ENCODE data around the gene ACBD4.

ACBD4 gene

DNA sequence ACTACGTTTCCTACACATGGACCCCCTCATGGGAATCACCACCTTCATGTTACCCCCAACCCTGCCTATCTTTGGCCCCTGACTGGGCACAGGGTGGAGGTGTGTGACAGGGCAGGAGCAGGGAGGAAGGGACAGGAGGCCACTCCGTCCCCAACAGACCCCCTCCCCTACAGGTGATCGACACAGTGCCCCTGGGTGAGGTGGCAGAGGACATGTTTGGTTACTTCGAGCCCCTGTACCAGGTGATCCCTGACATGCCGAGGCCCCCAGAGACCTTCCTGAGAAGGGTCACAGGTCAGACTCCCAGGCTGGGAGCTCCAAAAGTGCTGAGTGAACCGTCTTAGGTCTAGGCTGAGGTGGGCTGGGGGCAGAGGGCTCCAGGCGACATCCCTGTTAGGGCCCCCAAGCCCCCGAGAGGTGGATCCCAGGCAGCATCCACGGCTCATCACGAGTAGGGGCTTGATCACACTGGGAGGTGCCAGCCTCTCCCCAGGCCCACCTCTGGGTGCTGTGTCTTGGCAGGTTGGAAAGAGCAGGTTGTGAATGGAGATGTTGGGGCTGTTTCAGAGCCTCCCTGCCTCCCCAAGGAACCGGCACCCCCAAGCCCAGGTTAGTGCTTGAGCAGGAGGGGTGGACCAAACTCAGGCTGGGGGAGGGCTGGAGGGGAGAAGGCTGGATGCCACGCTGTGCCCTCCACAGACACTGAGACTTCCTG, 1.5 kb downstream of the ACBD4 start:
- no peak for DNase-seq (ENCODE audit: low spot score)

DNA sequence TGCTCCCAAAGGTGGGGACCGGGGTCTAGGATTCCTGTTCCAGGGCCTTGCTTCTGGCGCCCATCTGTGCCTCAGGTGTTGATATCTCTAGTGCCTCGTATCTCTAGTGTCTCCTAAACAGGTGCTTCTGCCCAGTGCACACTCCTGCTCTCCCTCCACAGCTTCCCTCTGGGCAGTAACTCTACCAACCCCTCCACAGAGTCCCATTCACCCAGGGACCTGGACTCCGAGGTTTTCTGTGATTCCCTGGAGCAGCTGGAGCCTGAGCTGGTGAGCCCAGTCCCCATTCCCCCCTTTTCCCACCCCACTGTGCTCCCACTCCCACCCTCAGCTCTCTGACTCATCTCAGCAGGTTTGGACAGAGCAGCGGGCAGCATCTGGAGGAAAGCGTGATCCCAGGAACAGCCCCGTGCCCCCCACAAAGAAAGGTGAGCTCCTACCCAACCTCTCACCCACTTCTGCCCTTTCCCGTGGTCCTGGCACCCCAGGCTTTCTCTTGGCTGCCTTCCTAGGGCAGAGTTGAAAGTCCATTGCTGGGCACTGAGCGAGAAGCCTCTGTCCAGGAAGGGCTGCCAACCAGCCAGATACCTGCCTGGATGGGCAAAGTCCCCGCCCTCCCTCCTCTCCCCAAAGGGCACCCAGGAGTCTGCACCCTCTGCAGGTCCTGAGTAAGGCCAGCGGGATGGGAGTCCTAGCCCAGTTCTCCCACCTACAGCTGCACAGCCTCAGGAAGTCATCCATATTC, 2.2 kb downstream of the ACBD4 start:
- no peak for DNase-seq (ENCODE audit: low spot score)

DNA sequence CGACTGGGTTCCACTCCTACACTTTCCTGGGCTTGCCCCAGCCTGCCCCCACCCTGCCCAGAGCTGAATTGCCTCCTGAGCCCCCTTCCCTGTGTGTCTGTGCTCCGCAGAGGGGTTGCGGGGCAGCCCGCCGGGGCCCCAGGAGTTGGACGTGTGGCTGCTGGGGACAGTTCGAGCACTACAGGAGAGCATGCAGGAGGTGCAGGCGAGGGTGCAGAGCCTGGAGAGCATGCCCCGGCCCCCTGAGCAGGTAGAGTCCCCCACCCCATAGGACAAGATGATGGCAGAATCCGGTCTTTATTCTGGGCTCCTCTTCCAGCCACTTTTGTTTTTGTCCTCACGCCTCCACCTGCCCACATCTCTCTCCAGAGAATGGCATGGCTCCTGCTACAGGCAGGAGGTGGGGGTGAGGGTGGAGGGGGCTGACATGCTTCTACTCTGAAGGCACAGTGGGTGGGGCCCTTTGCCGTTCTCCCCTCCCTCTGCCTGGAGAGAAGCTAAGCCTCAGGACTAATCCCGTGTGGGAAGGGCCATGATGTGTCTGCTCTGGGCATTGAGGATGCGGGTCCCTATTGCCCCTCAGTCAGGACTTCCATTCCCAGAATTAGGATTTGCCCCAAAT, 3.5 kb downstream of the ACBD4 start:
- no peak for DNase-seq (ENCODE audit: low spot score)

DNA sequence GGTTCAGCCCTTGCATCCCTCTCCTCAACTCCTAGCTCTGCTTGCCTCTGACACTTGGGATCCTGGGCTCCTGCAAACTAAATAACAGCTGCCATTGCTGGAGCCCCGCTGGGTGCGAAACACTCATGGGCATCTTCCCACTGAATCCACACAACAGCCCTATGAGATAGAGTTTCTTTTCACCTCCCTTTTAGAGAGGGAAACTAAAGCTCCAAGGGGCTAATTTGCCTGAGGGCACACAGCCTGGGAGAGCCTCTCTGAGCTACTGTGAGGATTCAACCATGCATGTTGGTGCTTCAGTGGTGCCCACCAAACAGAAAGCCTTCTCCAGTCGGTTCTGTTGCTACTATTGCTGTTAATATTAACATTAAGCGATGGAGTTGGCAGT, 4.0 kb downstream of the ACBD4 start:
- no peak for DNase-seq (ENCODE audit: low spot score)

DNA sequence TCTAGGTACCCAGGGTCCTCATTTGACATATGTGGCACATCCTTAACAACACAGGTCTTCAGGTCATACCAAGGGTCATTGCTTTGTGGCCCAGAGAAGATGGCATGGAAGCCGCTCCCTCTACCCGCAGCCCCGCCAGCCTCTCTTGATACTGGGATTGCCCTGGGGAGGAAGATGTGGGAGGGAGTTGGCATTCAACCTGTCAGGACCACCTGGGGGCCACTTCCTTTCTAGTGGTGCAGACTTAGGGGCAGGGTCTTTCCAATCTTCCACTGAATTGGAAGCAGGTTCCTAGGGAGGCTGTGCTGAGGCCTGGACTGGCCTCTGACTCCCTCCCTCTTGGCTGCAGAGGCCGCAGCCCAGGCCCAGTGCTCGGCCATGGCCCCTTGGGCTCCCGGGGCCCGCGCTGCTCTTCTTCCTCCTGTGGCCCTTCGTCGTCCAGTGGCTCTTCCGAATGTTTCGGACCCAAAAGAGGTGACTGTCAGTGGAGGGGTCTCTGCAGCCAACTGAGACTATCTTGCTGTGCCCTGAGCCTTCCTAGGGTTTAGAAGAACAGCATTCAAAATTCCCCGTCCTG, 7.7 kb downstream of the ACBD4 start:
- DNase-seq (ENCODE audit: low spot score), result no peak

DNA sequence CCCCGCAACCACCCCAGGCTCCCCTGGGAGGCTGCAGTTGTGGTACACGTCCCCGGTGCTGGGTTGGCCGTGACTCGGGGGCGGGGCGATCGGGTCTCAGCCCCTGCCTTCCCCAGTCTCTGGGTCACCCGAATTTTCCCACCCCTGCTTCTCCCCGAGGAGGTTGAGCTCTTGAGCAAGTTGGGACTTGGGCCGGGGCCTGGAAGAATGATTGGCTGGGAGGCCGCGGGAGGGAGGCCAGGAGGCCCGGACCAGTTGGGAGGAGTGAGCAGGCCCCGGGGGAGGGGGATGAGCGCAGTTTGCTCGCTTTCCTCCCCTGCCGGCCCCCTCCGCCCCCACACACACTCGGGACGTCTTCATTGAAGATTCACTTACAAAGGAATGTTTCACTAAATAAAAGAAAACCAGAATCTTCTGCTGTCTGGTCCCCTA, 8.3 kb downstream of the ACBD4 start:
- DNase-seq (ENCODE audit: low spot score), result peak; percentile 84

DNA sequence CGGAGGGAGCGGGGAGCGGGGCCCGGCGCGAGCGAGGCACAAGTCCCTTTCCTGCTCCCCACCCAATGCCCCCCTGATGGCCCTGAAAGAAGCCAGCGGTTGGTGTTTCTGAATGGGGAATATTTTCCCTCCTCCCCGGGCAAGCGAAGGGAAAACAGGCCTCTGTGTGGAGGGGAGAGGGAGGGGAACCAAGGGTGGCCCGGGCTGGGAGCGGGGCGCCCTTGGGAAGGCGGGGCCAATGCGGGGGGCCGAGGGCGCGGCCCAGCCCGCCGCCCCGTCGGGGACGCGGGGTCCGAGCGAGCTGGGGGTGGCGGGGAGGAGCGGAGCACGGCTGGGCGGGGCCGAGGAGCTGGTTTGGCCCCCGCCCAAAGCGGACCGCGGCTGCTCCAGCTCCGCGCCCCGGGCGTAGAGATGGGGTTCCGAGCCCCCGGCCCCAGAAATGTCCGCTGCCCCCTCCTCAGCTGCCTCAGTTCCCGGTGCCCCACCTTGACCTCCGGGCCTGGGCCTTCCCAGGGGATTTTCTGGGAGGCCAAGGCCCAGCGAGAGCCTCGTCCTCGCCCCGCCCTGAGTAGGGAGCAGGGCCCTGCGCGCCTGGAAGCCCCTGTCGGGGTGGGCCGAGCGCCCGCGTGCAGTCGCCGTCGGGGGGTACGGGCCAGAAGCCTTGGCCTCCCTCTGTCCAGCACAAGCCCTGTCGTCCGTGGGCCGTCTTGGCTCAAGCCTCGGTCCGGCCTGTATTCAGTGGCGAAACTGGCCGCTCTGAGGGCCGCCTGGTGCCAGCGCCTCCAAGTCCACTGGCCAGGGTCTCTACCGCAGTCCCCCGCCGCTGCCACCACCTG, 8.9 kb downstream of the ACBD4 start:
- DNase-seq (ENCODE audit: low spot score), result peak; percentile 64

DNA sequence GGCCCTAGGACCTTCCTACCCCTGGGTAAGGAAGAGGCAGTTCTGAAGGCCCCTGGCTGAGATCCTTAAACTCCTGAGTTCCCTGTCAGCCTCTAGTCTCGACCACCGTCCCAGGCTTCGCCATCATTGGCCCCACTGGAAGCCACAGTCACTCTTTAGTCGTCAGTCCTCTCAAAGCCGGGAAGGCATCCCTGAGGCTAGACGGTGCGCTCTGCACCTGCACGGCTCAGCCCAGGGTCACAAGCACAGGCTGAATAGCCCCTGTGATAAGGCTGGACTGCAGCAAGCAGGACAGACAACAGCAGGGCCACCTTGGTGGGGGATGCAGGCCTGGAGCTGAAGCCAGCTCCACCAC, 9.5 kb downstream of the ACBD4 start:
- DNase-seq (ENCODE audit: low spot score), result no peak

DNA sequence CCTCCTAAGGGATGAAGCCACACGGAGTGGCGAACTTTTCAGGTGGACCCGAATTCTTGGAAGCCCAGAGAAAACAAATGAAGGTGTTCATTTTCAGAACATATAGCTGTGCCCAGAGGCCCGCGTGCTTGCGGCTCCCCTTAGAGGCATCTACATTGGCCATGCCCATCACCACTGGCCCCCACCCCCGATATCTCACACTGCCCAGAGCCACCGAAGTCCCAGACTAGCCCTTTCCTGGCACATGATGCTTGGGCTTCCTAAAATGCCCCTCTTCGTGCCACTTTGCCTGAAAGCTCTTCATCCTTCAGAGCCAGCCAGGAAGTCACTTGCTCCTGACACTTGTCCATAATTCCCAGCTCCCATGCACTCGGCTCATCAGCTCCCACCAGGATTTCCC, 10.7 kb downstream of the ACBD4 start:
- DNase-seq (ENCODE audit: low spot score), result no peak

DNA sequence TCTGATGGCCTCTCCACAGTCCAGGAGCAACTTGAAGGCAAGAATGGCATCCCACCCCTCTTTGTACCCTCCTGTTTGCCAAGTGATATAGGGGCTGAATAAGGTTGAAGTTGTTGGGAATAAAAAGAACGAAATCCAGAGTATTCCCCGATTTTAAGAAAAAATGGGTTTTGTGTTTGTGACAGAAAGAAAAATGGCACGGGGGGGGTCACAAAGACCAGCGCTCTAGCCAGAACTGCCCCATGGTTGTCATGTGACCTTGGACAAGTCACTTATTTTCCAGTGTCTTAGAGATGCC, 11.1 kb downstream of the ACBD4 start:
- DNase-seq (ENCODE audit: low spot score), result no peak

DNA sequence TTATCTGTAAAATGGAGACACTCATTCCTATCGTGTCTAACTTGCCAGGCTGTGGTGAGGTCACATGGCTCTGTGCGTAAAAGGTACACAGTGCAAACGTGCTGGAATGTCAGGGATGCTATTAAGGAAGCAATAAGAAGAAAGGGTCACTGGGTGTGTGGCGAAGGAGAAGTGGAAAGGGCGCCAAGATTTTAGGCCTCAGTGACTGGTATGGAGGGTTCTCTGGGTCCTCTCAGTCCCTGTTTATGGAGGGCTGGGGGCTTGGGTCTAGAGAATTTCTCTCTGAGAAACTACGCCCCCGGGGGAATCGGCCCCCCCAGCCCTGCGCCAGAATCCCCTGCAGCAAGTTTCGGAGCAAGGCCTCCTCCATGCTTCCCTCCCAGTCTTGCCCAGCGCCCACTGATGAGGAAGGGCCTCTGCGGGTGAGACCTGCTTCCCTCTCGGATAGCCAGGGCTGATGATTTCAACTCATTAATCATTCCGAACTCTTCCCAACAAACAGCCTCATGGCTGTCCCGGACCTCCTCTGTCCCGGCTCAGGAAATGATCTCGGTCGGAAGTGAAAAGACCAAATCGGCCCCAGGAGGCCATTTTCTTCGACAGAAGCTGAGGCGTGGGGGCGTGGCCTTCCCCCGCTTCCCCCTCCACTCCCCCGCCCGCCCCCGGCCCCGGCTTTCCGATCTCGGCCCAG, 11.5 kb downstream of the ACBD4 start:
- DNase-seq (ENCODE audit: low spot score), result peak; percentile 55

DNA sequence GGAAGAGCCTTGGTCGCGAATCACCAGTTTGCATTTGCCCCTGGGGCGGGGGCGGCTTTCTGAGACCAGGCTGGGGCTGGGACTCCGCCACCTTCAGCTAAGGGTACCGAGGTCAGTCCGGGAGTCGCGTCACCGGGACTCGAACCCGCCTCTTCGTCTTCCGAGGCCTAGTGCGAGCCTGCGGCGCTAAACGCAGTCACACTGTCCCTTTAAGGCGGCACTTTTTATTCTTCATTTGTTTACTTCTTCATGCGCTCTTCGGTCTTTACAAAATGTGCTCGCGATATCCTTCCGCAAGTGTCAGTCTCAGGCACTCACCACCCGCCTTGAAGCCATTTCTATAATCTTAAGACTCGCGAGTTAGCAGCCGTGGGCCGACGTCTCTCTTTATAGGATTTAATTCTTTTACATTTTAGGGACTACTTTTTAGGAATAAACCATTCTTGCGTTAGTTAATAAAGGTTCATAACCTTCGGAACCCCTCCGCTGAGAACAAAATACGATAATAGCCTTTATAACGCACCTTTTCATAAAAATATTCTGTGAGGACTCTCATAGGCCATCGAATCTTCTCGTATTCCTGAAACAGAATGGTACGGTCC, 12.2 kb downstream of the ACBD4 start:
- DNase-seq (ENCODE audit: low spot score), result peak; percentile 59

DNA sequence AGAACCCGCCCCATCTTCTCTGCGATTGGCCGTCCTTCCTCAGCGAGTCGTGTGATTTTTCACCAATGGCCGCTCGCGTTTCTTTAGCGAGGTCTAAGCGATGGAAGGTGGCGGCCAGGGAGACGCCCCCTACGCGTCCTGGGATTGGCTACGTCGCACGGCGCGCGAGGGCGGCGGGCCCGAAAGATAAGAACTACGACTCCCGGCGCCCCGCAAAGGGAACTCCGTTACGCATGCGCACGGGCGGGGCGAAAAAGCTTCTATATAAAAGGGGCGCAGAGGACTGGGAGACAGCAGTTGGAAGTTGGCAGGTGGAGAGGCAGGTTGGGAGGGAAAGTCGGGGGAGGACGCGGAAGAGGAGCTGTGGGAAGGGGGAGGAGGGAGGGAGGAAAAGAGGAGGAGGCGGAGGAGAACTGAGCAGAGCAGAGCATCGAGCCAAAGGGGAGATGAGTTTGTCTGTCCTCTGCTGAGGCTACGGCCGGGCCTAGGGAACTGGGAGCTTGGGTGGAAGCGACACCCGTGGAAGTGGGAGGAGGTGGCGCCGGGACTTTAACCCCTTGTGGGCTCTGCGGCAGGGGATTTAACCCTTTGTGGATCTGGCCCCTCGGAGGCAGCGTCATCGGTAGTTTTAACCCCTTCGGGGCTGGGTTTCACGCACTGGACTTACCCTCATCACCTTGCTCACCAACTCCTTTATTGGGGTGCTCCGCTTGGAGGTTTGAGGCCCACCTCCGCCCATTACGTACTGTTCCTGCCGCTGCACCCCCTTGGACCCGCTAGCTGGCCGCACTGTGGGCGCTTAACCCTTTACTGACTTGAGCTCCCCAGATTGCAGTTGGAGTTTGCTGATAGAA, 12.9 kb downstream of the ACBD4 start, which contains the start of gene HEXIM1:
Gene HEXIM1 (plus strand): TSS at position 293 of the 854 bp plus-strand sequence. CDS start 716 bp downstream, outside the sequence.
- DNase-seq (ENCODE audit: low spot score), result peak; percentile 96

DNA sequence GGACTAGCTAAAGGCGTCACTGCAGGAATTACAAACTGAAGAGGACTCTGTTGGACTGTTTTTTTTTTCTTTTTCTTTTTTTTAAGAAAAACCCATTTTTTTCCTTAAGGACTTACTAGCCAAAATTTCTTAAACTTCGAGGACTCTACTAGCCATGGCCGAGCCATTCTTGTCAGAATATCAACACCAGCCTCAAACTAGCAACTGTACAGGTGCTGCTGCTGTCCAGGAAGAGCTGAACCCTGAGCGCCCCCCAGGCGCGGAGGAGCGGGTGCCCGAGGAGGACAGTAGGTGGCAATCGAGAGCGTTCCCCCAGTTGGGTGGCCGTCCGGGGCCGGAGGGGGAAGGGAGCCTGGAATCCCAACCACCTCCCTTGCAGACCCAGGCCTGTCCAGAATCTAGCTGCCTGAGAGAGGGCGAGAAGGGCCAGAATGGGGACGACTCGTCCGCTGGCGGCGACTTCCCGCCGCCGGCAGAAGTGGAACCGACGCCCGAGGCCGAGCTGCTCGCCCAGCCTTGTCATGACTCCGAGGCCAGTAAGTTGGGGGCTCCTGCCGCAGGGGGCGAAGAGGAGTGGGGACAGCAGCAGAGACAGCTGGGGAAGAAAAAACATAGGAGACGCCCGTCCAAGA, 13.7 kb downstream of the ACBD4 start:
- peak; percentile 81 for DNase-seq (ENCODE audit: low spot score)

DNA sequence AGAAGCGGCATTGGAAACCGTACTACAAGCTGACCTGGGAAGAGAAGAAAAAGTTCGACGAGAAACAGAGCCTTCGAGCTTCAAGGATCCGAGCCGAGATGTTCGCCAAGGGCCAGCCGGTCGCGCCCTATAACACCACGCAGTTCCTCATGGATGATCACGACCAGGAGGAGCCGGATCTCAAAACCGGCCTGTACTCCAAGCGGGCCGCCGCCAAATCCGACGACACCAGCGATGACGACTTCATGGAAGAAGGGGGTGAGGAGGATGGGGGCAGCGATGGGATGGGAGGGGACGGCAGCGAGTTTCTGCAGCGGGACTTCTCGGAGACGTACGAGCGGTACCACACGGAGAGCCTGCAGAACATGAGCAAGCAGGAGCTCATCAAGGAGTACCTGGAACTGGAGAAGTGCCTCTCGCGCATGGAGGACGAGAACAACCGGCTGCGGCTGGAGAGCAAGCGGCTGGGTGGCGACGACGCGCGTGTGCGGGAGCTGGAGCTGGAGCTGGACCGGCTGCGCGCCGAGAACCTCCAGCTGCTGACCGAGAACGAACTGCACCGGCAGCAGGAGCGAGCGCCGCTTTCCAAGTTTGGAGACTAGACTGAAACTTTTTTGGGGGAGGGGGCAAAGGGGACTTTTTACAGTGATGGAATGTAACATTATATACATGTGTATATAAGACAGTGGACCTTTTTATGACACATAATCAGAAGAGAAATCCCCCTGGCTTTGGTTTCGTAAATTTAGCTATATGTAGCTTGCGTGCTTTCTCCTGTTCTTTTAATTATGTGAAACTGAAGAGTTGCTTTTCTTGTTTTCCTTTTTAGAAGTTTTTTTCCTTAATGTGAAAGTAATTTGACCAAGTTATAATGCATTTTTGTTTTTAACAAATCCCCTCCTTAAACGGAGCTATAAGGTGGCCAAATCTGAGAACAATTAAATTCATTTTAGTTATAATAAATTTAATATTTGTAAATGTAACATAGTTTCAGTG, 14.5 kb downstream of the ACBD4 start:
- DNase-seq (ENCODE audit: low spot score), result peak; percentile 45

DNA sequence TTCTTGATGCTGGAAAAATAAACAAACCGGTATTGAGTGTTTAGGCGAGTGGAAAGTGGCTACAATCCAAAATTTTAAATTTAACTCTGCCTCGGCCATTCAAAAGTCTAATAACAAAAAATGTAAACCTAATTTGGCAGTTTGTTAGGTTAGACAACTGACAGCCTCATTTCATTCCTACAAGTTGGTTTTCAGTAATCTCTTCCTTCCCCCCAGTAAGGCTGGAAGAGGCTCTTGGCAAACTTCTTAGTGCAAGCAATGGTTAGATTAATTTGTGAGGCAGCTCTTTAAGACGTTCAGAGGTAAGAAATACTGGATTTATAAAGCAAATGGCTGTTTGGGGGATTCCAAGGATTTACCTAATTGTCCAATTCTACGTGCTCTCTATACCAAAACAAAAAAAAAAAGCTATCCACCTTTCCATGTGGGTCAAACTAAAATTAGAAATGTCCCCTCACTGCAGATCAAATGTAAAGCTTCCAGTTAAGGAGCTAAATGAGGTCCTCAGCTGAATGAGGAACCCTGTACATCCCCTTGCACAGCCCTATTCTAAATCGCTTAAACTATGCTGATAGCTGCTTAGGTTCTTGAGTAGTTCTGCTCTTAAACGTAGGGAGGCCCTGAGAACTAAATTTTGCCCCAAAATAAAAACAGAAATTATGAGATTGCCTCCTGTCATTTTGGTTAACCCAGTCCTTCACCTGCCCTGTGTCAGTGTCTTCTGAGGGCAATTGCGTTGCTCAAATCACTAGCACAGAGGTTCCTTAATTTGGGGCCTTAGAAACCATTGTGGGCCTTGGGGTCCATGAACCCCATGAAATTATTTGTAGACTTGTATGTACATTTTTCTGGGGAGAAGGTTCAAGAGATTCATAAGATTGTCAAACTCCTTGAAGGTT, 15.7 kb downstream of the ACBD4 start:
- DNase-seq (ENCODE audit: low spot score), result no peak

DNA sequence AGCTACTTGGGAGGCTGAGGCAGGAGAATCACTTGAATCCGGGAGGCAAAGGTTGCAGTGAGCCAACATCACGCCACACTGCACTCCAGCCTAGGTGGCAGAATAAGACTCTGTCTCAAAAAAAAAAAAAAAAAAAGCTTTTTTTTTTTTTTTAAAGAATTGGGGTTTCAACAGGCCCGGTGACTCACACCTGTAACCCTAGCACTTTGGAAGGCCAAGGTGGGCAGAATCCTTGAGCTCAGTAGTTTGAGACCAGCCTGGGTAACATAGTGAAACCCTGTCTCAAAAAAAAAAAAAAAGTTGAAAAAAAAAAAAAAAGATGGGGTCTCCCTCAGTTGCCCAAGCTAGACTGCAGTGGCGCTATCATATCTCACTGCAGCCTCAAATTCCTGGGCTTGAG, 19.5 kb downstream of the ACBD4 start:
- DNase-seq (ENCODE audit: low spot score), result no peak
